ENCODE measurements around the gene HDAC1.

Gene HDAC1

DNA sequence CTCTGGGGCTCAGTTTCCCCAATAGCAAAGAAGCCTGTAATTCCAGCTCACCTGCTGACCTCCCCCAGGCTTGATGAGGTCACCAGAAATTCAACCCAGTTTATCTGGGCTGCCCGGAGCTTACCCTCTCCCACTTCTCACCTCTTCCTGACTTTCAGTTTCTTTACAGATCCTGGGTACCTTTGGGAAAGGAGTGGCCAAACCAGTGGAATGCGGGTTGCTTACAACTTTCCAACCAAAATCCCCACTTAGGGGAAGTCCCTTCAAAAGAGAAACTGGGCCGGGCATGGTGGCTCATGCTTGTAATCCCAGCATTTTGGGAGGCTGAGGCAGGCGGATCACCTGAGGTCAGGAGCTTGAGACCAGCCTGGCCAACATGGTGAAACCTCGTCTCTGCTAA lies 50.1 kb downstream of the HDAC1 start:
- no peak overlapping the region for H2BK120ac ChIP-seq (ENCODE audit: low read depth, low read length)
- WGBS (ENCODE audit: extremely low coverage, insufficient coverage, low lambda C conversion rate), result no CpG with 5 or more reads among the region's 5 CpGs
- no peaks in the 10 kb centered on the region for H3K36me3 ChIP-seq (ENCODE audit: control insufficient read depth, insufficient read depth, low read length)
- H2AK5ac ChIP-seq (ENCODE audit: low read length), result no peak overlapping the region
- no peak overlapping the region for H4K8ac ChIP-seq (ENCODE audit: low read depth, low read length)
- no peak overlapping the region for H3K4me2 ChIP-seq (ENCODE audit: low read length)
- no peak overlapping the region for H2BK15ac ChIP-seq (replicated peaks; ENCODE audit: low read depth)
- no peak overlapping the region for H3K18ac ChIP-seq (ENCODE audit: low read length)
- H2BK5ac ChIP-seq (ENCODE audit: low read length), result no peak overlapping the region
- no peak overlapping the region for H3K27ac ChIP-seq (ENCODE audit: low read depth, low read length)
- H3K79me1 ChIP-seq (ENCODE audit: low read length), result no peaks in the 10 kb centered on the region
- peaks cover 3% of the 10 kb centered on the region for H3K4me1 ChIP-seq (ENCODE audit: control insufficient read depth, low read depth, low read length)
- H3K79me2 ChIP-seq (ENCODE audit: control insufficient read depth, insufficient read depth, low read length), result no peaks in the 10 kb centered on the region
- H3K56ac ChIP-seq (ENCODE audit: low read length), result no peak overlapping the region
- no peak overlapping the region for H4K5ac ChIP-seq (ENCODE audit: low read length)
- peak; percentile 34 for DNase-seq
- H3K27me3 ChIP-seq (ENCODE audit: insufficient read depth, low read length, poor library complexity), result no peaks in the 10 kb centered on the region
- H3K4ac ChIP-seq (ENCODE audit: low read depth, low read length), result no peak overlapping the region
- H3K9ac ChIP-seq (ENCODE audit: low read length), result no peak overlapping the region
- no peak overlapping the region for H3K23ac ChIP-seq (ENCODE audit: low read length)
- no peak overlapping the region for H3K4me3 ChIP-seq (ENCODE audit: low read length)

DNA sequence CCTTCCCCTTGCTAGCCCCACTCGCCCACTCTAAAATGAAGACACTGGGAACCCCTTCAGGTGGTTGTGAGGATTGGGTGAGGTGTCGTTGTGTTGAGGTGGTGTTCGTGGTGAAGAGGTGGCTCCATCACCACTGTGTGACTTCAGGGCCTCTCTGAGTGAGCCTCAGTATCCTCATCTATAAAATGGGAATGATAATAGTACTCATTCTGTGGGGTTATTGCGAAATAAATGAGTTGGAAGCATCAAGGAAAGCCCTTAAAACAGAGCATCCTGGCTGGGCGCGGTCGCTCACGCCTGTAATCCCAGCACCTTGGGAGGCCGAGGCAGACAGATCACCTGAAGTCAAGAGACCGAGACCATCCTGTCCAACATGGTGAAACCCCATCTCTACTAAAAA lies 50.8 kb downstream of the HDAC1 start:
- DNase-seq, result no peak
- WGBS (ENCODE audit: extremely low coverage, insufficient coverage, low lambda C conversion rate), result no CpG with 5 or more reads among the region's 10 CpGs
- H4K5ac ChIP-seq (ENCODE audit: low read length), result no peak overlapping the region

DNA sequence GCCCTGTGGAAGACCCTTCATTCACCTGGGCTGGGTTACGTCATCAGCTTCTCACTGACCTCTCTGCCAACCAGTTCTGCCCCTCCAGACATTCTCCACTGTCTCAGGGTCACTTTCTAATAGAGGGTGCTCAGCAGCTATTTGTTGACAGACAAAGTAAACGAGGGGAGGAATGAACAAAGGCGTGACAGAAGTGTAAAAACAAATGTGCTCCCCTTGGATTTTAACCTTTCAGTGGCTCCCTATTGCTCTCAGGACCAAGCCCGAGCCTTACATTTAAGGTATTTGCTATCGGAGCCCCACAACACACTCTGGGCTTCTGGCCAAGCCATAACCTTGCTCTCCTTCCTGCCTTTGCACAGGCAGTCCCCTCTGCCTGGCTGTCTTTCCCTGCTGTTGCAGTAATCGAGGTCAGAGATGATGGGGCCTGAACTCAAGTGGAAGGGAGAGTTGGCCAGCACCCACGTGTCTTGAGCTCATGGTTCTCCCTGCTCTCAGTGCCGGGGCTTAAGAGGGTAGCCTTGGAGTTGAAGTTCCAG lies 53.5 kb downstream of the HDAC1 start:
- Histone ChIP-seq H2BK5ac (ENCODE audit: low read length) (no peak overlapping the region), H3K27me3 (ENCODE audit: insufficient read depth, low read length, poor library complexity) (no peaks in the 10 kb centered on the region), H3K56ac (ENCODE audit: low read length) (no peak overlapping the region), H2BK15ac (replicated peaks; ENCODE audit: low read depth) (no peak overlapping the region), H2BK120ac (ENCODE audit: low read depth, low read length) (no peak overlapping the region), H3K9ac (ENCODE audit: low read length) (no peak overlapping the region), H3K4me1 (ENCODE audit: control insufficient read depth, low read depth, low read length) (no peaks in the 10 kb centered on the region), H3K4ac (ENCODE audit: low read depth, low read length) (no peak overlapping the region), H3K27ac (ENCODE audit: low read depth, low read length) (no peak overlapping the region), H4K5ac (ENCODE audit: low read length) (no peak overlapping the region), H3K23ac (ENCODE audit: low read length) (no peak overlapping the region), H3K18ac (ENCODE audit: low read length) (no peak overlapping the region), H4K8ac (ENCODE audit: low read depth, low read length) (no peak overlapping the region), H3K79me1 (ENCODE audit: low read length) (no peaks in the 10 kb centered on the region), H3K79me2 (ENCODE audit: control insufficient read depth, insufficient read depth, low read length) (no peaks in the 10 kb centered on the region), H3K4me3 (ENCODE audit: low read length) (no peak overlapping the region), H3K4me2 (ENCODE audit: low read length) (no peak overlapping the region), H2AK5ac (ENCODE audit: low read length) (no peak overlapping the region), H3K36me3 (ENCODE audit: control insufficient read depth, insufficient read depth, low read length) (no peaks in the 10 kb centered on the region)
- DNase-seq, result no peak
- WGBS (ENCODE audit: extremely low coverage, insufficient coverage, low lambda C conversion rate), result no CpG with 5 or more reads among the region's 8 CpGs

More for the DNA sequence above, 50.8 kb downstream of the HDAC1 start:
- H2BK15ac ChIP-seq (replicated peaks; ENCODE audit: low read depth), result no peak overlapping the region
- no peak overlapping the region for H2BK120ac ChIP-seq (ENCODE audit: low read depth, low read length)
- no peak overlapping the region for H3K4me2 ChIP-seq (ENCODE audit: low read length)
- H3K27me3 ChIP-seq (ENCODE audit: insufficient read depth, low read length, poor library complexity), result no peaks in the 10 kb centered on the region
- H3K27ac ChIP-seq (ENCODE audit: low read depth, low read length), result no peak overlapping the region
- H3K56ac ChIP-seq (ENCODE audit: low read length), result no peak overlapping the region
- H3K4ac ChIP-seq (ENCODE audit: low read depth, low read length), result no peak overlapping the region
- H3K18ac ChIP-seq (ENCODE audit: low read length), result no peak overlapping the region
- no peak overlapping the region for H2BK5ac ChIP-seq (ENCODE audit: low read length)
- H3K79me1 ChIP-seq (ENCODE audit: low read length), result no peaks in the 10 kb centered on the region
- H3K79me2 ChIP-seq (ENCODE audit: control insufficient read depth, insufficient read depth, low read length), result no peaks in the 10 kb centered on the region
- H3K9ac ChIP-seq (ENCODE audit: low read length), result no peak overlapping the region
- H4K8ac ChIP-seq (ENCODE audit: low read depth, low read length), result no peak overlapping the region
- H3K23ac ChIP-seq (ENCODE audit: low read length), result no peak overlapping the region
- H3K4me3 ChIP-seq (ENCODE audit: low read length), result no peak overlapping the region
- no peaks in the 10 kb centered on the region for H3K36me3 ChIP-seq (ENCODE audit: control insufficient read depth, insufficient read depth, low read length)
- H3K4me1 ChIP-seq (ENCODE audit: control insufficient read depth, low read depth, low read length), result no peaks in the 10 kb centered on the region
- no peak overlapping the region for H2AK5ac ChIP-seq (ENCODE audit: low read length)

DNA sequence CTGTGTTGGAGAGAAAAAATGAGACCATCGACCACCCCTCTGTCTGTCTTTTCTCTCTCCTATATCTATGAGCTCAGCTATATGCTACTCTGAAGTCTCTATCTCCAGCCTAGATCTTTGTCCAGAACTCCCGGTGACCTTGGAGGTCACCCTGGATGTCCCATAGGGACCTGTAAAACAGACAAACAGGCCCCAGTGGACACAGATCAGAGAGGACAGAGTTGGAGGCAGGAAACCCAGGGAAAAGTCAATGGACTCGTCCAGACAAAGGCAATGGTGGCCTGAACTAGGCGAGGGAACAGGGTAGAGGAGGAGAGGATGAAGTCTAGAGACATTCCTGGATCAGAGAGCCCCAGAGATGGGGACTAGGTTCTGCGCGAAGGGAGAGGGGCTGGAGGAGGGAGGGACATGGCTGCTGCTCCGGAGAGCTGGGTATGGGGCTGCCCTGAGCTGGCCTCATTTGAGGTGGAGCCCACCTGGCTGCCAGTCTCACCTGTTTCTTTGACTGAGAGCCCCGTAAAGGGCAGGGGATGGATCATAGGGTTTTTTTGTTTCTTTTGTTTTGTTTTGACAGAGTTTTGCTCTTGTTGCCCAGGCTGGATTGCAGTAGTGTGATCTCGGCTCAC lies 54.8 kb downstream of the HDAC1 start:
- no peak overlapping the region for H3K4ac ChIP-seq (ENCODE audit: low read depth, low read length)
- H2AK5ac ChIP-seq (ENCODE audit: low read length), result no peak overlapping the region
- no peak overlapping the region for H2BK120ac ChIP-seq (ENCODE audit: low read depth, low read length)
- no peaks in the 10 kb centered on the region for H3K36me3 ChIP-seq (ENCODE audit: control insufficient read depth, insufficient read depth, low read length)
- H3K27me3 ChIP-seq (ENCODE audit: insufficient read depth, low read length, poor library complexity), result no peaks in the 10 kb centered on the region
- H4K8ac ChIP-seq (ENCODE audit: low read depth, low read length), result no peak overlapping the region
- H3K18ac ChIP-seq (ENCODE audit: low read length), result no peak overlapping the region
- H3K23ac ChIP-seq (ENCODE audit: low read length), result no peak overlapping the region
- H3K4me3 ChIP-seq (ENCODE audit: low read length), result no peak overlapping the region
- no peak for DNase-seq
- no peak overlapping the region for H2BK5ac ChIP-seq (ENCODE audit: low read length)
- no peak overlapping the region for H3K9ac ChIP-seq (ENCODE audit: low read length)
- no peaks in the 10 kb centered on the region for H3K79me2 ChIP-seq (ENCODE audit: control insufficient read depth, insufficient read depth, low read length)
- no peak overlapping the region for H3K56ac ChIP-seq (ENCODE audit: low read length)
- H3K4me2 ChIP-seq (ENCODE audit: low read length), result no peak overlapping the region
- H4K5ac ChIP-seq (ENCODE audit: low read length), result no peak overlapping the region
- H3K79me1 ChIP-seq (ENCODE audit: low read length), result no peaks in the 10 kb centered on the region
- no peak overlapping the region for H2BK15ac ChIP-seq (replicated peaks; ENCODE audit: low read depth)
- no peaks in the 10 kb centered on the region for H3K4me1 ChIP-seq (ENCODE audit: control insufficient read depth, low read depth, low read length)
- no peak overlapping the region for H3K27ac ChIP-seq (ENCODE audit: low read depth, low read length)
- WGBS (ENCODE audit: extremely low coverage, insufficient coverage, low lambda C conversion rate), result no CpG with 5 or more reads among the region's 9 CpGs

DNA sequence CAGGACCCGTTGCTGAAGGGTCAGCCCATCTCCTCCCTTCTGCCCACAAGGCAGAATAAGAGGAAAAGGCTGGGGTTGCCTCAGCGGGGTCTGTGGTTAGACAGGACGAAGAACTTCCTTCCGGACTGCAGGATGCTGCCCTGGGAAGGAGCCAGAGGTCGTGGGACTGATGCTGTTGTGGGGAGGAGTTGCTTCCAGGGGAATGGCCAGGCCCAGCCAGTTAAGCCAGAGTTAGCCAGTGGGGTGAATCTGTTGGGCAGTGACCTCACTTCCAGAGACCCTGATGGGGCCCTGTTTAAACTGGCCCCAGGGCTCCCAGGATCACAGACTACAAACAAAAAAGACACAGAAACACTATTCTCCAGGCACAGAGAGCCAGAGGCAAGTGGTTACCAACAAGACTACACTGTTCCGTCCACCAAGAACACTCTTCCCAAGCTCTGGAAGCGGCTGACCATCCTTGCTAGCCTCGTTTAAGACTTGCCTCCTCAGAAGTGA lies 57.4 kb downstream of the HDAC1 start:
- no peak for DNase-seq
- Histone ChIP-seq H2BK15ac (replicated peaks; ENCODE audit: low read depth) (no peak overlapping the region), H3K4ac (ENCODE audit: low read depth, low read length) (no peak overlapping the region), H4K8ac (ENCODE audit: low read depth, low read length) (no peak overlapping the region), H2BK5ac (ENCODE audit: low read length) (no peak overlapping the region), H2AK5ac (ENCODE audit: low read length) (no peak overlapping the region), H3K79me1 (ENCODE audit: low read length) (no peaks in the 10 kb centered on the region), H3K23ac (ENCODE audit: low read length) (no peak overlapping the region), H3K36me3 (ENCODE audit: control insufficient read depth, insufficient read depth, low read length) (no peaks in the 10 kb centered on the region), H2BK120ac (ENCODE audit: low read depth, low read length) (no peak overlapping the region), H3K9ac (ENCODE audit: low read length) (no peak overlapping the region), H3K4me2 (ENCODE audit: low read length) (no peak overlapping the region), H3K4me1 (ENCODE audit: control insufficient read depth, low read depth, low read length) (no peaks in the 10 kb centered on the region), H3K18ac (ENCODE audit: low read length) (no peak overlapping the region), H3K27ac (ENCODE audit: low read depth, low read length) (no peak overlapping the region), H3K79me2 (ENCODE audit: control insufficient read depth, insufficient read depth, low read length) (no peaks in the 10 kb centered on the region), H4K5ac (ENCODE audit: low read length) (no peak overlapping the region), H3K4me3 (ENCODE audit: low read length) (no peak overlapping the region), H3K56ac (ENCODE audit: low read length) (no peak overlapping the region), H3K27me3 (ENCODE audit: insufficient read depth, low read length, poor library complexity) (no peaks in the 10 kb centered on the region)
- no CpG with 5 or more reads among the region's 8 CpGs for WGBS (ENCODE audit: extremely low coverage, insufficient coverage, low lambda C conversion rate)
